GM23338 (cell line): ENCODE results near the gene PRMT9. TPM values are rescaled to one million over a fixed set of nuclear protein-coding genes. Genes with fewer than 3 reads are reported as not detected.

Experiments used
- ATAC-seq: fragments of 200-7000 bp; cut with Tn5 transposase; 3 replicates; pipeline ENCODE4 v1.9.1; 2020
- DNase-seq: peaks from one replicate; pipeline ENCODE4 v3.0.0-alpha.2; 2015; ENCODE audit warnings: low spot score
- H2AFZ ChIP-seq: fragments of 200-600 bp; sonication (generic); 2 replicates; pipeline ENCODE4 v1.8.0; 2016; ENCODE audit warnings: antibody characterized with exemption, mild to moderate bottlenecking, moderate library complexity
- H3F3A ChIP-seq: fragments of 200-600 bp; sonication (generic); replicated peaks from 2 replicates; pipeline ENCODE4 v1.8.0; 2017; ENCODE audit warnings: antibody characterized with exemption, mixed run types, low read depth
- H3K27ac ChIP-seq: fragments of 200-600 bp; sonication (generic); 2 replicates; pipeline ENCODE4 v1.6.1; 2016; ENCODE audit warnings: low read depth
- H3K27me3 ChIP-seq: fragments of 200-600 bp; sonication (generic); 2 replicates; pipeline ENCODE4 v1.8.0; 2016; ENCODE audit warnings: mild to moderate bottlenecking, mixed run types, moderate library complexity; ENCODE audit not compliant: insufficient read depth
- H3K36me3 ChIP-seq: fragments of 200-600 bp; sonication (generic); 2 replicates; pipeline ENCODE4 v1.8.0; 2016; ENCODE audit warnings: mild to moderate bottlenecking; ENCODE audit not compliant: insufficient read depth
- H3K4me1 ChIP-seq: fragments of 200-600 bp; sonication (generic); 2 replicates; pipeline ENCODE4 v1.8.0; 2016; ENCODE audit warnings: mild to moderate bottlenecking, moderate library complexity; ENCODE audit not compliant: insufficient read depth
- H3K4me2 ChIP-seq: fragments of 200-600 bp; sonication (generic); 2 replicates; pipeline ENCODE4 v1.7.1; 2017; ENCODE audit warnings: mixed run types
- H3K4me3 ChIP-seq: fragments of 200-600 bp; sonication (generic); 2 replicates; pipeline ENCODE4 v1.6.1; 2016; ENCODE audit warnings: mixed run types
- H3K79me2 ChIP-seq: fragments of 200-600 bp; sonication (generic); replicated peaks from 2 replicates; pipeline ENCODE4 v1.8.0; 2017; ENCODE audit warnings: mild to moderate bottlenecking; ENCODE audit not compliant: insufficient read depth
- H3K9me2 ChIP-seq: fragments of 200-600 bp; sonication (generic); 2 replicates; pipeline ENCODE4 v1.8.0; 2017; ENCODE audit not compliant: insufficient read depth
- H4K20me1 ChIP-seq: fragments of 200-600 bp; sonication (generic); replicated peaks from 2 replicates; pipeline ENCODE4 v1.8.0; 2017; ENCODE audit warnings: mild to moderate bottlenecking; ENCODE audit not compliant: insufficient read depth
- H3K27ac Mint-ChIP-seq: 2 replicates; pipeline ENCODE4 v1.8.0; 2020; ENCODE audit warnings: inconsistent platforms, mild to moderate bottlenecking, moderate library complexity, mixed read lengths
- H3K27me3 Mint-ChIP-seq: 3 replicates; pipeline ENCODE4 v1.8.0; 2022; ENCODE audit warnings: low read depth, mild to moderate bottlenecking, moderate library complexity, mixed read lengths, inconsistent platforms; ENCODE audit not compliant: insufficient read depth, poor library complexity
- H3K36me3 Mint-ChIP-seq: 3 replicates; pipeline ENCODE4 v1.8.0; 2021; ENCODE audit warnings: low read depth, mild to moderate bottlenecking, inconsistent platforms, moderate library complexity, mixed read lengths
- H3K4me1 Mint-ChIP-seq: 3 replicates; pipeline ENCODE4 v1.8.0; 2020; ENCODE audit warnings: mild to moderate bottlenecking, inconsistent platforms, mixed read lengths
- H3K4me3 Mint-ChIP-seq: 3 replicates; pipeline ENCODE4 v1.8.0; 2021; ENCODE audit warnings: moderate library complexity, mild to moderate bottlenecking, inconsistent platforms, mixed read lengths
- H3K9me3 Mint-ChIP-seq: 3 replicates; pipeline ENCODE4 v1.8.0; 2020; ENCODE audit warnings: moderate library complexity, mild to moderate bottlenecking, inconsistent platforms, mixed read lengths
- CREB1 ChIP-seq: fragments of 250-450 bp; sonication (Bioruptor Pico); IDR thresholded peaks from 2 replicates; pipeline ENCODE4 v1.5.0; 2020; ENCODE audit warnings: low read depth, mild to moderate bottlenecking, moderate library complexity
- CTCF ChIP-seq, 2 experiments: fragments of 200-600 bp in 1 of 2; sonication (generic) in 1 of 2; conservative IDR thresholded peaks; 2 replicates each; pipeline versions ENCODE4 v1.5.1 to v1.6.1; 2016 to 2017; ENCODE audit warnings: antibody characterized with exemption in 2 of 2, low read depth in 2 of 2, mild to moderate bottlenecking in 2 of 2, moderate library complexity in 1 of 2
- EZH2 ChIP-seq: fragments of 200-600 bp; sonication (generic); IDR thresholded peaks from one replicate; pipeline ENCODE4 v1.8.0; 2017; ENCODE audit warnings: antibody characterized with exemption, mild to moderate bottlenecking, low read depth; ENCODE audit not compliant: unreplicated experiment
- EZH2phosphoT487 ChIP-seq: fragments of 200-600 bp; sonication (generic); IDR thresholded peaks from one replicate; pipeline ENCODE4 v1.8.1; 2018; ENCODE audit warnings: antibody characterized with exemption; ENCODE audit not compliant: unreplicated experiment
- JUNB ChIP-seq: IDR thresholded peaks from one replicate; pipeline ENCODE4 v1.6.1; 2016; ENCODE audit warnings: antibody characterized with exemption; ENCODE audit not compliant: unreplicated experiment
- NANOG ChIP-seq: IDR thresholded peaks from 2 replicates; pipeline ENCODE4 v1.6.1; 2016; ENCODE audit warnings: antibody characterized with exemption, borderline replicate concordance
- POLR2AphosphoS5 ChIP-seq: IDR thresholded peaks from 2 replicates; pipeline ENCODE4 v1.6.1; 2016; ENCODE audit warnings: antibody characterized with exemption, low read depth
- ZNF331 ChIP-seq: fragments of 250-450 bp; sonication (Bioruptor Pico); IDR thresholded peaks from 2 replicates; pipeline ENCODE4 v1.5.0; 2020; ENCODE audit warnings: low read depth, mild to moderate bottlenecking, moderate library complexity
- polyA plus RNA-seq: library from polyadenylated mRNA; unstranded; fragments of >200 nt; fragmentation: Nextera tagmentation; extraction: Ambion mirVana; gene quantifications from 2 replicates; pipeline ENCODE4 v1.2.1, GENCODE V29; 2016
- total RNA-seq: library from RNA; depleted of rRNA; stranded (reverse); fragments of >200 nt; shearing (Covaris generic); gene quantifications from 2 replicates; pipeline ENCODE4 v1.2.3, GENCODE V29; 2014
- TF ChIP-seq, protein P1 (sequence below): fragments of 250-450 bp; sonication (Bioruptor Pico); IDR thresholded peaks from 2 replicates; pipeline ENCODE4 v1.5.0; 2020; ENCODE audit warnings: mild to moderate bottlenecking, moderate library complexity
- TF ChIP-seq, protein P2 (sequence below): IDR thresholded peaks from 2 replicates; pipeline ENCODE4 v1.6.1; 2016; ENCODE audit warnings: antibody characterized with exemption

PRMT9 gene
- total and polyA plus RNA-seq, 2 experiments from 2014 or later, result 7.6 to 11.2 TPM

DNA sequence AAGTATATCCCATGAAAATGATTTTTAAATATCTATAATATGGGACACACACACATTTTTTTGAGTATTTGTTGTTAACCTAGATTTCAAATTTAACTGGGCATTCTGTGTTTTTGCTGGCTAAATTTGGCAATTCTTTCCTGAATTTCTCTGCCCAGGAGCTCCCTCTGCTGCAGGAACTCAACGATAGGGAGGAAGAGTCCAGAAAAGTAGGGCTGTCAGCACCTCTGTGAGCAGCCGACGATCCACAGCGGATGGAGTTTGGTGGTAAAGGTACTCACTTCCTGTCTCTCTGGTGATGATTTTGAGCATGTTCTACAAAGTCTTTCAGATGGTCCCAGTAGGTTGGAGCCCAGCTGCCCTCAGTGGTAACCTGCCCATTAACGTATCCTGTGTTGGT lies 89.9 kb downstream of the PRMT9 start:
- Histone ChIP-seq H2AFZ (no peak overlapping the region), H4K20me1 (no peaks in the 10 kb centered on the region), H3K27me3 (no peaks in the 10 kb centered on the region), H3K27ac (no peak overlapping the region), H3K36me3 (no peaks in the 10 kb centered on the region), H3K4me2 (no peak overlapping the region), H3K4me1 (peaks cover 3% of the 10 kb centered on the region; the same call in 1 of the 2 replicates), H3K79me2 (no peaks in the 10 kb centered on the region), H3K4me3 (no peak overlapping the region), H3F3A (no peaks in the 10 kb centered on the region), H3K9me2 (no peaks in the 10 kb centered on the region)
- H3K27ac Mint-ChIP-seq, result no peak overlapping the region
- no peak overlapping the region for H3K4me3 Mint-ChIP-seq
- peaks cover 17% of the 10 kb centered on the region; the same call in 2 of the 3 replicates for H3K4me1 Mint-ChIP-seq
- H3K36me3 Mint-ChIP-seq, result no peaks in the 10 kb centered on the region
- TF ChIP-seq, protein P1, sequence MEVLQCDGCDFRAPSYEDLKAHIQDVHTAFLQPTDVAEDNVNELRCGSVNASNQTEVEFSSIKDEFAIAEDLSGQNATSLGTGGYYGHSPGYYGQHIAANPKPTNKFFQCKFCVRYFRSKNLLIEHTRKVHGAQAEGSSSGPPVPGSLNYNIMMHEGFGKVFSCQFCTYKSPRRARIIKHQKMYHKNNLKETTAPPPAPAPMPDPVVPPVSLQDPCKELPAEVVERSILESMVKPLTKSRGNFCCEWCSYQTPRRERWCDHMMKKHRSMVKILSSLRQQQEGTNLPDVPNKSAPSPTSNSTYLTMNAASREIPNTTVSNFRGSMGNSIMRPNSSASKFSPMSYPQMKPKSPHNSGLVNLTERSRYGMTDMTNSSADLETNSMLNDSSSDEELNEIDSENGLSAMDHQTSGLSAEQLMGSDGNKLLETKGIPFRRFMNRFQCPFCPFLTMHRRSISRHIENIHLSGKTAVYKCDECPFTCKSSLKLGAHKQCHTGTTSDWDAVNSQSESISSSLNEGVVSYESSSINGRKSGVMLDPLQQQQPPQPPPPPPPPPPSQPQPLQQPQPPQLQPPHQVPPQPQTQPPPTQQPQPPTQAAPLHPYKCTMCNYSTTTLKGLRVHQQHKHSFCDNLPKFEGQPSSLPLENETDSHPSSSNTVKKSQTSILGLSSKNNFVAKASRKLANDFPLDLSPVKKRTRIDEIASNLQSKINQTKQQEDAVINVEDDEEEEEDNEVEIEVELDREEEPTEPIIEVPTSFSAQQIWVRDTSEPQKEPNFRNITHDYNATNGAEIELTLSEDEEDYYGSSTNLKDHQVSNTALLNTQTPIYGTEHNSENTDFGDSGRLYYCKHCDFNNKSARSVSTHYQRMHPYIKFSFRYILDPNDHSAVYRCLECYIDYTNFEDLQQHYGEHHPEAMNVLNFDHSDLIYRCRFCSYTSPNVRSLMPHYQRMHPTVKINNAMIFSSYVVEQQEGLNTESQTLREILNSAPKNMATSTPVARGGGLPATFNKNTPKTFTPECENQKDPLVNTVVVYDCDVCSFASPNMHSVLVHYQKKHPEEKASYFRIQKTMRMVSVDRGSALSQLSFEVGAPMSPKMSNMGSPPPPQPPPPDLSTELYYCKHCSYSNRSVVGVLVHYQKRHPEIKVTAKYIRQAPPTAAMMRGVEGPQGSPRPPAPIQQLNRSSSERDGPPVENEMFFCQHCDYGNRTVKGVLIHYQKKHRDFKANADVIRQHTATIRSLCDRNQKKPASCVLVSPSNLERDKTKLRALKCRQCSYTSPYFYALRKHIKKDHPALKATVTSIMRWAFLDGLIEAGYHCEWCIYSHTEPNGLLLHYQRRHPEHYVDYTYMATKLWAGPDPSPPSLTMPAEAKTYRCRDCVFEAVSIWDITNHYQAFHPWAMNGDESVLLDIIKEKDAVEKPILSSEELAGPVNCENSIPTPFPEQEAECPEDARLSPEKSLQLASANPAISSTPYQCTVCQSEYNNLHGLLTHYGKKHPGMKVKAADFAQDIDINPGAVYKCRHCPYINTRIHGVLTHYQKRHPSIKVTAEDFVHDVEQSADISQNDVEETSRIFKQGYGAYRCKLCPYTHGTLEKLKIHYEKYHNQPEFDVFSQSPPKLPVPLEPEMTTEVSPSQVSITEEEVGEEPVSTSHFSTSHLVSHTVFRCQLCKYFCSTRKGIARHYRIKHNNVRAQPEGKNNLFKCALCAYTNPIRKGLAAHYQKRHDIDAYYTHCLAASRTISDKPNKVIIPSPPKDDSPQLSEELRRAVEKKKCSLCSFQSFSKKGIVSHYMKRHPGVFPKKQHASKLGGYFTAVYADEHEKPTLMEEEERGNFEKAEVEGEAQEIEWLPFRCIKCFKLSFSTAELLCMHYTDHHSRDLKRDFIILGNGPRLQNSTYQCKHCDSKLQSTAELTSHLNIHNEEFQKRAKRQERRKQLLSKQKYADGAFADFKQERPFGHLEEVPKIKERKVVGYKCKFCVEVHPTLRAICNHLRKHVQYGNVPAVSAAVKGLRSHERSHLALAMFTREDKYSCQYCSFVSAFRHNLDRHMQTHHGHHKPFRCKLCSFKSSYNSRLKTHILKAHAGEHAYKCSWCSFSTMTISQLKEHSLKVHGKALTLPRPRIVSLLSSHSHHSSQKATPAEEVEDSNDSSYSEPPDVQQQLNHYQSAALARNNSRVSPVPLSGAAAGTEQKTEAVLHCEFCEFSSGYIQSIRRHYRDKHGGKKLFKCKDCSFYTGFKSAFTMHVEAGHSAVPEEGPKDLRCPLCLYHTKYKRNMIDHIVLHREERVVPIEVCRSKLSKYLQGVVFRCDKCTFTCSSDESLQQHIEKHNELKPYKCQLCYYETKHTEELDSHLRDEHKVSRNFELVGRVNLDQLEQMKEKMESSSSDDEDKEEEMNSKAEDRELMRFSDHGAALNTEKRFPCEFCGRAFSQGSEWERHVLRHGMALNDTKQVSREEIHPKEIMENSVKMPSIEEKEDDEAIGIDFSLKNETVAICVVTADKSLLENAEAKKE (CRISPR knock-in tag), result no peak
- no peak for TF ChIP-seq EZH2
- TF ChIP-seq CTCF (conservative IDR thresholded peaks at IDR 0.05; ENCODE audit: low read depth in 2 of 2), result peak; percentile 41 to 55
- ATAC-seq (no peak; the same call in 2 of the 3 replicates), DNase-seq (peak; percentile 41)
- no peaks in the 10 kb centered on the region; the same call in 2 of the 3 replicates for H3K9me3 Mint-ChIP-seq
- H3K27me3 Mint-ChIP-seq, result no peaks in the 10 kb centered on the region

DNA sequence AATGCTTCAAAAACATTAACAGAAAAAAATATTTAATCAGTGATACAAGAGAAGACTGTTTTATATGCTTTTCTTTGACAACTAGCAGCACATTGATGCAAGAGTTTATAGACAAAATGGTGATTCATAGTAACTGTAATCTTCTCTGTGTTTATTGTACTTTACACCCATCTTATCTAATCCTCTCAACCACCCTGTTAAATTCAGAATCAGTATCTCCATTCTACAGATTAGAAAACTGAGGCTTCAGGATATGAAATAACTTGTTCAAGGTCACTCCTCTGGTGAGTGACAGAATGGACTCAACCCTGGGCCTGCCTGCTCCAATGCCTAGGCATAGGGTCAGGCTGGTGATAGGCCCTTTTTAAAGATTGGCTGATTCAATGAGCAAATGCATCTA lies 92.9 kb downstream of the PRMT9 start:
- H3K4me3 ChIP-seq, result no peak overlapping the region
- H2AFZ ChIP-seq, result 0 out of 2 replicates have a peak overlapping the region, but pooled peaks have one; percentile 14
- no peak for ATAC-seq
- H3K27ac ChIP-seq, result no peak overlapping the region
- no peaks in the 10 kb centered on the region for H4K20me1 ChIP-seq
- no peak overlapping the region for H3K4me3 Mint-ChIP-seq
- H3K4me1 Mint-ChIP-seq, result peaks cover 14% of the 10 kb centered on the region
- H3K36me3 ChIP-seq, result no peaks in the 10 kb centered on the region
- no peaks in the 10 kb centered on the region for H3K36me3 Mint-ChIP-seq
- H3K9me2 ChIP-seq, result no peaks in the 10 kb centered on the region
- no peaks in the 10 kb centered on the region for H3F3A ChIP-seq
- no peak overlapping the region for H3K27ac Mint-ChIP-seq
- no peak overlapping the region for H3K4me2 ChIP-seq
- 0 out of 2 replicates have a peak, but pooled peaks cover 8% of the 10 kb centered on the region for H3K4me1 ChIP-seq
- no peaks in the 10 kb centered on the region for H3K27me3 ChIP-seq
- H3K27me3 Mint-ChIP-seq, result no peaks in the 10 kb centered on the region
- DNase-seq, result no peak
- no peaks in the 10 kb centered on the region for H3K79me2 ChIP-seq
- no peaks in the 10 kb centered on the region; the same call in 2 of the 3 replicates for H3K9me3 Mint-ChIP-seq
- TF ChIP-seq EZH2phosphoT487 (no peak), JUNB (no peak), POLR2AphosphoS5 (no peak), ZNF331 (CRISPR knock-in tag) (no peak), NANOG (no peak), CREB1 (CRISPR knock-in tag) (no peak), EZH2 (no peak)
- TF ChIP-seq, protein P2, sequence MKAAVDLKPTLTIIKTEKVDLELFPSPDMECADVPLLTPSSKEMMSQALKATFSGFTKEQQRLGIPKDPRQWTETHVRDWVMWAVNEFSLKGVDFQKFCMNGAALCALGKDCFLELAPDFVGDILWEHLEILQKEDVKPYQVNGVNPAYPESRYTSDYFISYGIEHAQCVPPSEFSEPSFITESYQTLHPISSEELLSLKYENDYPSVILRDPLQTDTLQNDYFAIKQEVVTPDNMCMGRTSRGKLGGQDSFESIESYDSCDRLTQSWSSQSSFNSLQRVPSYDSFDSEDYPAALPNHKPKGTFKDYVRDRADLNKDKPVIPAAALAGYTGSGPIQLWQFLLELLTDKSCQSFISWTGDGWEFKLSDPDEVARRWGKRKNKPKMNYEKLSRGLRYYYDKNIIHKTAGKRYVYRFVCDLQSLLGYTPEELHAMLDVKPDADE, result no peak
